HG03520 (cell line): Measurements from ENCODE around the gene NOS1.

Experiments used
- ATAC-seq: cut with Tn5 transposase; IDR thresholded peaks from one replicate; pipeline ENCODE4 v1.9.1; 2021; ENCODE audit warnings: mild to moderate bottlenecking, moderate library complexity; ENCODE audit not compliant: unreplicated experiment

Gene NOS1

DNA sequence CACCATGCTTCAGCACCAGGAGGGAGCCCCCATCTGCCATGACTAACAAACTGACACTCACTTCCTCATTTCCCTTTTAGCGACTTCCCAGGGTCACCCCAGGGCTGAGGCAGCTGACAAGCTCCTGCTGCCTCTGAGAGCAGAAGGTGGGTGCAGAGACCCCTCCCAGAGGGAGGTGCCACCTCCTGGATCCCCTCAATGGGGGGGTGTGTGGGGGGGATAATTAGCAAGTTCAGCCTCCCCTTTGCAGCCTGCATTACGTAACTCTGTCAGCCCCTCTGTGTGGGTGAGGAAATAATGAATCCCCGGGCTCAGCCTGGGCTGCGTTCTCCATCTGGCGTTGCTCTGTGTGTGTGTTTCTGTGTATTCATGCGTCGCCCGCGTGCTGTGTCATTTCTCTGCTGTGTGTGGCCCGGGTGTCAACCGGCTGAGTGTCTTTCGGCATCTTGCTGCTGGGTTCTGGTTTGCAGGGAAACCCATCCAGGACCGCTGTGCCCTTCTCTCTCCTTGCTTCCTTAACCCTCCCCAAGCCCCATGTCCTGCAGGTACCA, 28.0 kb downstream of the NOS1 start:
- no peak for ATAC-seq

DNA sequence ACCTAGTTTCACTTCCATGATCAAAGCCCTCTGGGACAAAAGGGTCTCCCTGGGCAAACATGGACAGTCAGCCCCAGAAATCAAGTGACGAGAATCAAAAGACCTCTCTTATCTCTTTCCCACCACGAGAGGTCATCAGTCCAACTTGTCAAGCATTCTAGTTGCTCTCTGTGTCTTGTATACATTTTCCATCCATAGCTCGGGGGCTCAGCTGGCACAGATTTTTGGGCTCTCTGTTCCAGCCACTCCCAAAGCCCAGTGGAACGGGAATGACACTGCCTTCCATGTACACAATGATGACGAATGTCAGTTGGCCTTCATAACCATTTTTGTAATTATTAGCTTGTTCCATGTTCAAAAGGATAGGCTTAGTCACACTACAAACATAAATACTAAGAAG, 29.7 kb downstream of the NOS1 start:
- no peak for ATAC-seq

GRCh38 chr12:117330441-117331113, 30.8 kb downstream of the NOS1 start:
- no peak for ATAC-seq

- ATAC-seq = no peak
These were observed 31.7 kb downstream of the NOS1 start for GRCh38 chr12:117329756-117330155.

GRCh38 chr12:117328556-117329100, 32.8 kb downstream of the NOS1 start:
- no peak for ATAC-seq

- no peak for ATAC-seq
These were observed 39.0 kb downstream of the NOS1 start for GRCh38 chr12:117322428-117322827.

DNA sequence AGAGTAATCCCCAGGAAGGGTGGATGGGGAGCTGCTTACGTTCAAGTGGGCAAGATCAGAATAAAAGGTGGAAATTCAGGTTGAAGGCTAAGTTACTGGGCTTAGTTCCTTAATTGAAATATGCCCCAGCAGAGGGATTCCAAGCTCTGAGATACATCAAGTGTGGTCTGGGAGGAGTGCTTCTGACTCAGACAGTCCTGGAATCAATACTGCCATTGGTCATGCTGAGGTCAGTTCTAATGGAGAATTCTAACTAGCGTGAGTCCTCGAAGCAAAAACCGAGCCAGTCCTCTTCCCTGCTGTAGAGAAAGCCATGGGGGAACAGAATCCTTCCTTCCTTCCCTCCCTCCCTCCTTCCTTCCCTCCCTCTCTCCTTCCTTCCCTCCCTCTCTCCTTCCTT, 39.9 kb downstream of the NOS1 start:
- ATAC-seq = no peak

DNA sequence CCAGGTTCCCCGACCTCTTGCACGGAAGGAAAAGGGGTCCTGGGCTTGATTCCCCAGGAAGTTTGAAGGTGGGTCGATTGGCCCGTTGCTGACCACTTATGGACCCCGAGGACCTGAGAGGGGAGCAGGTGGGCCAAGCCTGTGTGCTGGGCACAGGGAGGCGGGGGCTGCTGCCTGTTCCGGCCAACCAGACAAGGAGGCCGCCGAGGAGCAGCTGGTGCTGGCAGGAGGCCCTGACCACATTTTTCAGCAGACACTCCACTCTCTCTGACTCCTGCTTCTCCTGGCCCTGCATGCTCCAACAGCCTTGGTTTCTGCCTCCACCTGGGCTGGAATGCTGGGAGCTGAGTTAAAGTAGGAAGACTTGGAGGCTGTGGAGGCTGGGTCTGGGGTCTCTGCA, 42.8 kb downstream of the NOS1 start:
- ATAC-seq = no peak

DNA sequence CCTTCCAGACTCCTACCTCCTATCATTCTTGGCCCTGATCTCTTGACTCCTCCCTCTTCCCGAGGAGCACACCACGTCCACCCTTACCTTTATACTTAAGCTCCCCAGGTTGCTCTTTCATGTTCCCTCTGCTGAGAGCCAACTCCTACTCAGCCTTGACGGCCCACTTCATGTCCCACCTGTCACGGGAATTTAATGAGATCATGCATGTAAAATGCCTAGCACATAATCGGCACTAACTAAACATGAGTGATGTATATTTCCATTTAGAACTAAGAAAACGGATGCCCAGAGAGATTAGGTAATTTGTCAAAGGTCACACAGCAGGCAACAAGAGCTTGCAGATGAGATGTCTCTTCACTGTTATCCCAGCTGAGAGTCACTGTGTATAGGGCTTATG, 45.1 kb downstream of the NOS1 start:
- ATAC-seq = no peak

GRCh38 chr12:117313926-117314325, 47.5 kb downstream of the NOS1 start:
- ATAC-seq = no peak

DNA sequence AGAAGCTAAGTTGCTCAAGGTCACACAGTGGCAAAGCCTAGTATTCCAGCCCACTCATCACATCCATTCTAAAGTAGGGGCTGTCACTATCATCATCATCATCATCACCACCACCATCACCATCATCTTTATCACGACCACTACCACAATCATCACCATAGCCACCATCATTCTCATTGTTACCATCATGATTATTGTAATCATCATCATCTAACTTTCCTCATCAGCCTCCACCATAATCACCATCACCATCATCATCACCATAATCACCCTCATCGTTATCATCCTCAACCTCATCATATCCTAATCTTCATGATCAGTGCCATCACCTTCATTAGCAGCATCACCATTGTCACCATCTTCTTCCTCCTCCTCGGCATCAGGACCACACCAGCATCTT, 48.7 kb downstream of the NOS1 start:
- no peak for ATAC-seq

GRCh38 chr12:117309276-117309925, 52.0 kb downstream of the NOS1 start:
- no peak for ATAC-seq

DNA sequence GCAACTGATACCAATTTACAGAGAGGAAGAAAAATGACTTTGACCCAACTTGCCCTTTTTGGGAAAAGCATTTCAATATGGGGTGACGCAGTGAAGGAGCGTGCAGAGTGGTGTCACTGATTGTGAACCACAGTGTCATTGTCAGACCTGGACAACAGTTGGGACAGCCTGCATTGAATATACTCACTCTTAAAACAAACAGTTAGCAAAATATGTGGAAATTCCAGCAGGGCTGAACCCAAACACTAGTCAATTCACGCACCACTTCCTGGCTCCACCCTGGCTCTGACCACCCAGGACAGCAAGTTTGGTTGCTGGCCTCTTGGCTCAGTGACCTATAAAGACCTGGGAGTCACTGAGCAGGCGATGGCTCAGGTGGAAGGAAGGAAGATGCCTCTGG, 61.3 kb downstream of the NOS1 start:
- no peak for ATAC-seq

- no peak for ATAC-seq
These were observed 62.7 kb downstream of the NOS1 start for GRCh38 chr12:117298648-117299225.

DNA sequence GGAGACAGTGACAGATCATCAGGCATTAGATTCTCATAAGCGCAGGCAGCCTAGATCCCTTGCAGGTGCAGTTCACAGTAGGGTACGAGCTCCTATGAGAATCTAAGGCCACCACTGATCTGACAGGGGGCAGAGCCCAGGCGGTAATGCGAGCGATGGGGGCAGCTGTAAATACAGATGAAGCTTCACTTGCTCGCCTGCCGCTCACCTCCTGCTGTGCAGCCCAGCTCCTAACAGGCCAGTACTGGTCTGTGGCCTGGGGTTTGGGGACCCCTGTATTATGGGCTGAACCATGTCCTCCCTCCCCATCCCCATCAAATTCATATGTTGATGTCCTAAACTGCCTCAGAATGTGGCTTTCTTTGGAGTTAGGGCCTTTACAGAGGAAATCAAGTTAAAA, 63.2 kb downstream of the NOS1 start:
- ATAC-seq = no peak

- no peak for ATAC-seq
These were observed 67.2 kb downstream of the NOS1 start for GRCh38 chr12:117294189-117294603.

DNA sequence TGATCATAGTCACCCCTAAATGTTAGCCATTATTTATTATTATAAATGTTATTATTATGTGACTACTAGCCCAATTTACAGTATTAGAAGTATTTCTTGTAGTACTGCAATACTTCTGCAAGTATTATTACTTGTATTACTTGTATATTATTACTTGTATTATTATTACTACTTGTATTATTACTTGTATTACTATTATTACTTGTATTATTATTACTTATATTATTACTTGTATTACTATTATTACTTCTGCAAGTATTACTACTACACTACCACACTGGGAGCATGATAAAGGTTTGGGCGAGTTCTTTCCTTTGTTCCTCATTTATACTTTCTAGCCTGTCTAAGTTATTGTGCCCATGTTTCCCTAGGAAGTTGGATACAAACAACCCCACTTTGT, 67.9 kb downstream of the NOS1 start:
- no peak for ATAC-seq

DNA sequence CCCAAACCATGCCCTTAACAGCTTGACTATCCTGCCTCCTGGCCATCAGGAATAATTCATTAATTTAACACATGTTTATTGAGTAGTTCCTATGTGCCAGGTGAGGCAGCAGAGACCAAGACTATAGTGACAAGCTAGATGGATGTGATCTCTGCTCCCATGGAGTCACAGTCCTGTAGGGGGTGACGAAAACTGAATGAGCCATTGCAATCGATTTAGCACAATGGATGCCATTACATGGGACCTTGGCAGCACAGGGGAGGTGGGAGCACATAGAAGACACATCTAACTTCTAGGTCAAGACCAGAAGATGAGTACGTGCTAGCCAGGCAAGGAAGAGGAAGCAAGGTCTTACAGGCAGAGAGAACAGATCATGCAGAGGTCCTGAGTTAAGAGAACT, 68.7 kb downstream of the NOS1 start:
- no peak for ATAC-seq

- ATAC-seq = no peak
These were observed 77.3 kb downstream of the NOS1 start for GRCh38 chr12:117284140-117284539.

GRCh38 chr12:117282490-117282889, 78.9 kb downstream of the NOS1 start:
- no peak for ATAC-seq

DNA sequence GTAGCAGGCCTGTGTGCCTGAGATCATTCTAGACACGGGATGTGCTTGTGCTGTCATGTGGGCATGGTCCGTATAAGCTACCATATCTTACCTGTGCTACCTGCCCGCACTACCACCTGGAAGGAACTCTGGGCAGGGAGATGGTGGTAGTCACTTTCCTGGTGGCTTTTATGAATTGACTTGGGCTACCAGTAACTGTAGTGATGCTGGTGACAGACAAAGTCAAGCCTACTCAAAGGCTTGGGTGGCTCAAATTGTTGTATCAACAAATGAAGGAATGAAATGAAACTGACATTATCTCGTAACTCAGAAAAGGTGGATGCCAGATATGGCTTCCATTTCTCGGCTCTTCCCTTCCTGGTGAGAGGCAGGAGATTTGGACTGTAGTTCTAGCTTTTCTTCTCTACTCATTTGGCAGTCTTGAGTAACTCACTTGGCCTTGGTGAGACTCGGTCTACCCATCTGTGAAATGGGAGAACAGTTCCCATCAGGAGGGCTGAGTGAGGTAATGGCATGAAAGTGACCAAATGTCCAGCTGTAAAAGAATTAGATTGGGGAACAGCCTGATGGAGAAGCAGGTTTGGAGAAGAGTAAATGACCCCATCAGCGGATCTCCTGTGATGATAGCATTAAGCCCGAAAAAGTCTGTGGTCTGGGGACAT, 81.3 kb downstream of the NOS1 start:
- no peak for ATAC-seq
